ENCODE results near the gene CSRP2. TPM values are rescaled to one million over a fixed set of nuclear protein-coding genes. Genes with fewer than 3 reads are reported as not detected.

The CSRP2 gene
- polyA plus RNA-seq, 1 donor from 2014 or later: 67.2 TPM

DNA sequence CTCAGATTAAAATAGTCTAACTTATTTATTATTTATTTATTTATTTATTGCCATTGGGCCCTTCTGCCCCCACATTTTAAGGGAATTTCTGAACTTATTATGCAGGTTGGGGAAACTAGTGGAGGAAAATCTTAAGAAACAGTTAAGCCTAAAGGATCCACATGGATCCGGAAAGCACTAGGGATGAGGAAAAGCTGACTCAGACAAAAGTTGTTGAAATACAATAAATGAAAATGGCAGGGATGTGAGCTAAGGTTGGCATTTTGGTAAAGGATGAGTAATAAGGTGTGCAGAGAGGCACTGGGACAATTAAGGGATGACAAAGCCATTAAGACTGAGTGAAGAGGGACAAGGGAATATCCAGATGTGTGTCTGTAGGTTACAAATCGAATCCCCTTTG lies 20.7 kb upstream of the CSRP2 start:
- H3K9me2 ChIP-seq (ENCODE audit: insufficient read depth, low read length): no peaks in the 10 kb centered on the region
- H3K4me2 ChIP-seq (ENCODE audit: low read length): no peak overlapping the region
- TF ChIP-seq SMC3 (conservative IDR thresholded peaks at IDR 0.05; ENCODE audit: poor library complexity) (no peak), EZH2 (IDR thresholded peaks at IDR 0.05; ENCODE audit: borderline replicate concordance, insufficient read depth, low read length, poor library complexity, severe bottlenecking) (no peak), POLR2AphosphoS5 (IDR thresholded peaks at IDR 0.05) (no peak), RAD21 (conservative IDR thresholded peaks at IDR 0.05) (no peak), MXI1 (conservative IDR thresholded peaks at IDR 0.05; ENCODE audit: poor library complexity, severe bottlenecking) (no peak), TAF1 (IDR thresholded peaks at IDR 0.05; ENCODE audit: low read depth) (no peak), EP300 (conservative IDR thresholded peaks at IDR 0.05; ENCODE audit: poor library complexity, severe bottlenecking) (no peak)
- TF ChIP-seq, protein P1, sequence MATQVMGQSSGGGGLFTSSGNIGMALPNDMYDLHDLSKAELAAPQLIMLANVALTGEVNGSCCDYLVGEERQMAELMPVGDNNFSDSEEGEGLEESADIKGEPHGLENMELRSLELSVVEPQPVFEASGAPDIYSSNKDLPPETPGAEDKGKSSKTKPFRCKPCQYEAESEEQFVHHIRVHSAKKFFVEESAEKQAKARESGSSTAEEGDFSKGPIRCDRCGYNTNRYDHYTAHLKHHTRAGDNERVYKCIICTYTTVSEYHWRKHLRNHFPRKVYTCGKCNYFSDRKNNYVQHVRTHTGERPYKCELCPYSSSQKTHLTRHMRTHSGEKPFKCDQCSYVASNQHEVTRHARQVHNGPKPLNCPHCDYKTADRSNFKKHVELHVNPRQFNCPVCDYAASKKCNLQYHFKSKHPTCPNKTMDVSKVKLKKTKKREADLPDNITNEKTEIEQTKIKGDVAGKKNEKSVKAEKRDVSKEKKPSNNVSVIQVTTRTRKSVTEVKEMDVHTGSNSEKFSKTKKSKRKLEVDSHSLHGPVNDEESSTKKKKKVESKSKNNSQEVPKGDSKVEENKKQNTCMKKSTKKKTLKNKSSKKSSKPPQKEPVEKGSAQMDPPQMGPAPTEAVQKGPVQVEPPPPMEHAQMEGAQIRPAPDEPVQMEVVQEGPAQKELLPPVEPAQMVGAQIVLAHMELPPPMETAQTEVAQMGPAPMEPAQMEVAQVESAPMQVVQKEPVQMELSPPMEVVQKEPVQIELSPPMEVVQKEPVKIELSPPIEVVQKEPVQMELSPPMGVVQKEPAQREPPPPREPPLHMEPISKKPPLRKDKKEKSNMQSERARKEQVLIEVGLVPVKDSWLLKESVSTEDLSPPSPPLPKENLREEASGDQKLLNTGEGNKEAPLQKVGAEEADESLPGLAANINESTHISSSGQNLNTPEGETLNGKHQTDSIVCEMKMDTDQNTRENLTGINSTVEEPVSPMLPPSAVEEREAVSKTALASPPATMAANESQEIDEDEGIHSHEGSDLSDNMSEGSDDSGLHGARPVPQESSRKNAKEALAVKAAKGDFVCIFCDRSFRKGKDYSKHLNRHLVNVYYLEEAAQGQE (IDR thresholded peaks at IDR 0.05; ENCODE audit: borderline replicate concordance): no peak
- TF ChIP-seq, protein P2, sequence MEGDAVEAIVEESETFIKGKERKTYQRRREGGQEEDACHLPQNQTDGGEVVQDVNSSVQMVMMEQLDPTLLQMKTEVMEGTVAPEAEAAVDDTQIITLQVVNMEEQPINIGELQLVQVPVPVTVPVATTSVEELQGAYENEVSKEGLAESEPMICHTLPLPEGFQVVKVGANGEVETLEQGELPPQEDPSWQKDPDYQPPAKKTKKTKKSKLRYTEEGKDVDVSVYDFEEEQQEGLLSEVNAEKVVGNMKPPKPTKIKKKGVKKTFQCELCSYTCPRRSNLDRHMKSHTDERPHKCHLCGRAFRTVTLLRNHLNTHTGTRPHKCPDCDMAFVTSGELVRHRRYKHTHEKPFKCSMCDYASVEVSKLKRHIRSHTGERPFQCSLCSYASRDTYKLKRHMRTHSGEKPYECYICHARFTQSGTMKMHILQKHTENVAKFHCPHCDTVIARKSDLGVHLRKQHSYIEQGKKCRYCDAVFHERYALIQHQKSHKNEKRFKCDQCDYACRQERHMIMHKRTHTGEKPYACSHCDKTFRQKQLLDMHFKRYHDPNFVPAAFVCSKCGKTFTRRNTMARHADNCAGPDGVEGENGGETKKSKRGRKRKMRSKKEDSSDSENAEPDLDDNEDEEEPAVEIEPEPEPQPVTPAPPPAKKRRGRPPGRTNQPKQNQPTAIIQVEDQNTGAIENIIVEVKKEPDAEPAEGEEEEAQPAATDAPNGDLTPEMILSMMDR (IDR thresholded peaks at IDR 0.05; ENCODE audit: poor library complexity, severe bottlenecking): no peak
- no peaks in the 10 kb centered on the region for H4K20me1 ChIP-seq (ENCODE audit: insufficient read depth)
- no peak overlapping the region for H3K9ac ChIP-seq (ENCODE audit: low read length)
- H3K9me3 ChIP-seq (ENCODE audit: low read length): no peaks in the 10 kb centered on the region
- no peak overlapping the region for H3K27ac ChIP-seq (ENCODE audit: low read length)
- no peaks in the 10 kb centered on the region for H3K27me3 ChIP-seq (ENCODE audit: insufficient read depth, low read depth, low read length)
- no peaks in the 10 kb centered on the region for H3F3A ChIP-seq (ENCODE audit: insufficient read depth, low read length, poor library complexity, severe bottlenecking)
- H3K4me3 ChIP-seq (ENCODE audit: low read length): no peak overlapping the region
- no peak overlapping the region for H2AFZ ChIP-seq (ENCODE audit: low read depth, low read length)
- H3K79me2 ChIP-seq (replicated peaks; ENCODE audit: insufficient read depth, low read length): no peaks in the 10 kb centered on the region
- H3K36me3 ChIP-seq (ENCODE audit: insufficient read depth, low read length): no peaks in the 10 kb centered on the region

DNA sequence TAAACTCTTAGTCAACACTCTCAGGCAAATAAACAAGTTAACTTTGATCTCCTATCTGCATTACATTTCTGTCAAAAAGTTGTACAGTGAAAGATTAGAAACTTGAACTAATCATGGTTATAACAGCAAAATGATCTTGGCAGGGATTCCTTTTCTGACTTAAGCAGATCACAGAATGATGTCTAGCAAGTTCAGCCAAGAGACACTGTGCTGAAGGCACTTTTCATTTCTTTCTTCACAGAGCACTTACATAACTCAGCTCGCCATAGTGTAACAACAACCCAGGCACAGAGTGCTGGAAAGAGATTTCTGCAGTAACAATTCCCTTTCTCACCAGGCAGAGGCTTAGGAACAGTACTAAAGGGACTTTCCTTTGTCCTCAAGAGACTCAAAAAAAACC lies 19.6 kb upstream of the CSRP2 start:
- no peaks in the 10 kb centered on the region for H4K20me1 ChIP-seq (ENCODE audit: insufficient read depth)
- H3K9me2 ChIP-seq (ENCODE audit: insufficient read depth, low read length): no peaks in the 10 kb centered on the region
- H3K9me3 ChIP-seq (ENCODE audit: low read length): no peaks in the 10 kb centered on the region
- no peaks in the 10 kb centered on the region for H3K79me2 ChIP-seq (replicated peaks; ENCODE audit: insufficient read depth, low read length)
- H3K4me3 ChIP-seq (ENCODE audit: low read length): no peak overlapping the region
- no peak overlapping the region for H2AFZ ChIP-seq (ENCODE audit: low read depth, low read length)
- TF ChIP-seq EZH2 (IDR thresholded peaks at IDR 0.05; ENCODE audit: borderline replicate concordance, insufficient read depth, low read length, poor library complexity, severe bottlenecking) (no peak), POLR2AphosphoS5 (IDR thresholded peaks at IDR 0.05) (no peak), SMC3 (conservative IDR thresholded peaks at IDR 0.05; ENCODE audit: poor library complexity) (no peak), EP300 (conservative IDR thresholded peaks at IDR 0.05; ENCODE audit: poor library complexity, severe bottlenecking) (no peak)
- no peak overlapping the region for H3K9ac ChIP-seq (ENCODE audit: low read length)
- H3K27me3 ChIP-seq (ENCODE audit: insufficient read depth, low read depth, low read length): no peaks in the 10 kb centered on the region
- H3K27ac ChIP-seq (ENCODE audit: low read length): no peak overlapping the region
- H3F3A ChIP-seq (ENCODE audit: insufficient read depth, low read length, poor library complexity, severe bottlenecking): no peaks in the 10 kb centered on the region
- H3K4me2 ChIP-seq (ENCODE audit: low read length): no peak overlapping the region
- no peaks in the 10 kb centered on the region for H3K36me3 ChIP-seq (ENCODE audit: insufficient read depth, low read length)
